Fibroblast of pulmonary artery (primary cell): Measurements from ENCODE around the gene EFHC1.
A peak's percentile ranks its signal among the peaks of the same experiment; 100 is the strongest.

Experiments used
- DNase-seq: peaks from one replicate; pipeline ENCODE4 v3.0.0-alpha.2; 2010; ENCODE audit warnings: low read depth
- H3K4me3 ChIP-seq: replicated peaks from 2 replicates; pipeline ENCODE4 v1.5.1; 2011; ENCODE audit warnings: low read depth, mild to moderate bottlenecking, control low read depth, low read length, moderate library complexity
- TF ChIP-seq, protein P1 (sequence below): IDR thresholded peaks from 2 replicates; pipeline ENCODE4 v1.5.1; 2011; ENCODE audit warnings: mild to moderate bottlenecking, control low read depth, low read length, inconsistent platforms; ENCODE audit errors: missing control alignments

The EFHC1 gene

DNA sequence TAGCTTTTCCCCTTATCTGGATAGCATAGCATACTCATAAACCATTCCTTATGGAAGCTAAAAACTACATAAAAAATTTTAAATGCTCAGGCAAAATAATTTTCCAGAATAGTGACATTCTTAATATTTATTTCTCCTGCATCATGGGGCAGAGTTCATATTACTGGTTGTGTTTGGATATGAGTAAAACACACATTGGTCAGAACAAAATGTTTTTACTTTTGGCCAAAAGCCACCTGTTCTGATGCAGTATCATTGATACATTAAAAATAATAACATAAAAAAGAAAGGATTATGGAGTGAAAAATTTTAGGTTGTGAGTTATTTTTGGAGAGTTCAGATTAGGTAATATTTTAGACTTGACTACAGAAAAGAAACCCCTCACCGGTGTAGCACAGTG, 123.1 kb downstream of the EFHC1 start:
- TF ChIP-seq, protein P1, sequence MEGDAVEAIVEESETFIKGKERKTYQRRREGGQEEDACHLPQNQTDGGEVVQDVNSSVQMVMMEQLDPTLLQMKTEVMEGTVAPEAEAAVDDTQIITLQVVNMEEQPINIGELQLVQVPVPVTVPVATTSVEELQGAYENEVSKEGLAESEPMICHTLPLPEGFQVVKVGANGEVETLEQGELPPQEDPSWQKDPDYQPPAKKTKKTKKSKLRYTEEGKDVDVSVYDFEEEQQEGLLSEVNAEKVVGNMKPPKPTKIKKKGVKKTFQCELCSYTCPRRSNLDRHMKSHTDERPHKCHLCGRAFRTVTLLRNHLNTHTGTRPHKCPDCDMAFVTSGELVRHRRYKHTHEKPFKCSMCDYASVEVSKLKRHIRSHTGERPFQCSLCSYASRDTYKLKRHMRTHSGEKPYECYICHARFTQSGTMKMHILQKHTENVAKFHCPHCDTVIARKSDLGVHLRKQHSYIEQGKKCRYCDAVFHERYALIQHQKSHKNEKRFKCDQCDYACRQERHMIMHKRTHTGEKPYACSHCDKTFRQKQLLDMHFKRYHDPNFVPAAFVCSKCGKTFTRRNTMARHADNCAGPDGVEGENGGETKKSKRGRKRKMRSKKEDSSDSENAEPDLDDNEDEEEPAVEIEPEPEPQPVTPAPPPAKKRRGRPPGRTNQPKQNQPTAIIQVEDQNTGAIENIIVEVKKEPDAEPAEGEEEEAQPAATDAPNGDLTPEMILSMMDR, result no peak
- no peak overlapping the region for H3K4me3 ChIP-seq
- DNase-seq, result no peak

DNA sequence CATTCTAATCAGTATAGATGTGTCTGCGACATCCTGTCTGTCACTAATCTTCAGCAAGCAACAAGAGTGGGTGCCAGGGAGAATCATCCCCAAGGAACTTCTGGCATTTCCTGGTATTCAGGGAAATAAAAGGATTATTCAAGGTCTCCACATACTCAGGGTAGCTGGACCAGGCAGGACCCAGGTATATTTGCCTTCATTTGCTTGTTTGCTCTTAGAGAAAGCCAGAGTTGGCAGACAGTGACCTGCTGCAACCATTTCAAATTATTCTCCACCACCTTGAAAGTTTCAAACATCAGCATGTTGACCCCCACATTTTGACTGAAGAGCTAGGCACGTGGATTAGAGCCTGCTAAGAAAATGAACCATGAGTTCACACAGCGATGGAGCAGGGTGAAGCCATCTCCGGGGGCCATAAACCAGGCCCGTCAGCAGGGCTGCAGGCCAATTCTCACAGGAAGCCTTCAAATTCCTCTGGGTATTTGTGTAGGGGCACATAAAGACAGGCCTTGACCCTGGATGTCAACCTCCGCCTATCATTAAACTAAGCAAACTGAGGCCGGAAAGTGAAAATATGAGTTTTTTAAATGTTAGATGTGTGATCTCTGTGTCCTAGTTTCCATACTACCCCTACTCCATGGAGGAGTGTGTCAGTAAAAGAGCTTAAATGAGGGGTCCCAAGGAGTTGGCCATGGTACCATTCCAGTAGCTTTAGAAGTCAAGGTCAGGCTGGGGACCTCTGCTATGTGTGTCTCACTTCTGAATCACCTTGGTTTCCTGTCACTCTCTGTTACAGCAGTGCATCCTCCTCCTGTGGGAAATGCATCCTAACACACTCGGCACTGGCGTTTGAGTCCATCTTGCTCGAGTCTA, 123.8 kb downstream of the EFHC1 start:
- H3K4me3 ChIP-seq, result no peak overlapping the region
- peak; percentile 64 for DNase-seq

DNA sequence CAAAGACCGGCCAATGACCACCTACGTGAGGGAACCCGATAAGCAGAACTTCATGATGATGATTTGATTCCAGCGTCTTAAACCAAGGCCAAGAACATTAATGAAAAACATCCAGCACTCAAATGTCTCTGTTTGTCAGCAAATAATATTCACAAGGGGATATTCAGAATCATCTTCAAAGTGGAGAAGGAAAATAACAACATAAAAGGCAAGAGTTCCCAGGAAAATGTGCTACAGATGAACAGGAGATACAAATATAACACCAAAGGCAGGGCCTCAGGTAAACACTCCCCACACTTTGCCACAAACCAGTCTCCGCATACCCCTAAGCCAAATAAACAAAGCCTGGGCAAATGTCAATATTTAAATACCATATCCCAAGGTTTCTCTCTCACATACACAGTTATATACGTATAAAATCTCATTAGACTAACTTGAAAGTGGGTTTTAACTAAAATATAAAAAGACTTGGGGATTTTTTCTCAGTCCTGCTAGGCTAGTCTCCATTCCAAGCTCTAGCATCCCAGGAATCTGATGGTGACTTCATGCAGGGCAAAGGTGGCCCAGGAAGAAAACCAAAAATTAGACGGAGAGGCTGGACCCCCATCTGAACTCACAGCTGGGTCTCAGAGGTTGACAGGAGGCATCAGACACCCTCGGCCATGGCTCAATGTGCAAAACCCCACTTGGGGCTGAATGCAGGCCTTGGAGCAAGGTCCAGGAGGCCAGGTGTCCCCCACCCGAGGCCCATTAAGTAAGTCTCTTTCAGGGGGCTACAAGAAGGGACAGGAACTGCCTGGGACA, 124.7 kb downstream of the EFHC1 start:
- no peak overlapping the region for H3K4me3 ChIP-seq
- TF ChIP-seq, protein P1, result no peak
- no peak for DNase-seq

More for the DNA sequence above, 123.8 kb downstream of the EFHC1 start:
- TF ChIP-seq, protein P1, result no peak

DNA sequence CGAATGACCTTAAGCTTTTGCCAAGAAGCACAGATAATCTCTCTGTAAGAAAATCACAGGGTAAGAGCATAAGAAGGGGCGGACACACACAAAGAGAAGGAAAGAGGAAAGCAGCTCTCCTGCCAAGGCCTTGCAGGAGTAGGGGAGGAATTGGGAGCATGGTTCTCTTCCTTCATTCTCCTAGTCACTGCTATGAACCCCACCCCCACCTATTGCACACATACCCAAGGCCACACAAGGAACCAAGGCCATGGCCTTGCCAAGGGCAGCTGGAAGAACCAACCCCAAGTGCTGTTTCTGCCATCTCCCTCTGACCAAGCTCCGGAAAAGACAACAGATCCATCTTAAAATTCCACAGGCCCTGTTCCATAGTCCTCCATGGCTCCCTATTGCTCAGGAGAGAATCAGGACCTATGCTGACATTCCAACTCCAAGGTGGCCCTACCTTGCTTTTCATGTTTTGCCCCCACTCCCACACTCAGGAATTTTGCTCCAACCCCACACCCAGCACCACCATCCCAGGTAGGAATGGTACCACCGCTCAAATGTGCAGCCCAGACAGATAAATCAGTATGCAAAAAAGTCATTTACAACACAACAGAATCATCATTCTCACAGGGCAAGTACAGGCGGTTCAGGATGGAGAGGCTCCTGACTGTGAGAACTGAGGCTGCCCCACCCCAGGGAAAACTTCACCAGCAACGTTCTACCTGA, 125.4 kb downstream of the EFHC1 start:
- TF ChIP-seq, protein P1, result no peak
- H3K4me3 ChIP-seq, result no peak overlapping the region
- DNase-seq, result no peak

DNA sequence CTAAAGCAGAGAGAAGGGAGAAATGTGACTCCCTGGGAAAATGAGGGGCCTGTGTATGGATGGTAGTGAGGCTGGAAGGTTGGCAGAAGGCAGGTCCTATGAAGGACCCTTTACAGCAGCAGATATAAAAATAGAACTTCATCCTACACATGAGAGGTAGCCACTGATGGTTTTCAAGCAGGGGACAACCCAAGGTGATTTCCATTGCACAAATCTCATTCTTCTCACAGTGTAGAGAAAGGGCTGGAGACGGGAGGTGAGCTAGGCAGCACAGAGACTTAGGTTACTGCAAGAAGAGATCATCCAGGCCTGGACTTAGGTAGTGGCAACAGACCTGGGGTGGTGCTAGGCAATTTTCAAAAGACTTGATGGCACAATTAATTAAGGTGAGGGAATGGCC, 126.0 kb downstream of the EFHC1 start:
- H3K4me3 ChIP-seq, result no peak overlapping the region
- no peak for DNase-seq
- TF ChIP-seq, protein P1, result no peak

DNA sequence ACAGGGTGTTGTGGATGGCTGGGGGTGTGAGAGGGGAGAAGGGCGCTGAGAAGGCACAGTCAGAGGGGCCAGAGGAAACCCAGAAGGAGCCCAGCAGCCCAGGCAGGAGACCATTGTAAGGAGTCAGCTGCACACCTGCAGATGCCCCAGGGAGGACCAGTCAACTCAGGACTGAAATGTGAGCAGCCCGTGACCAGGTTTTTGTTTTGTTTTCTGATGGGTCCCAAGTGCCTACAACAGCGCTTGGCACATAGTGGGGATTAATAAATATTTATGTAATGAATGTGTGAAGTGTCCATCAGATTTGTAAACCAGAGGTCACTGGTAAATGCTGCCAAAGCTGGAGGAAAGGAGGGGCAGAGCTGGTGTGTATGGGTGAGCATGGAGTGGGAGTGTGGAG, 126.5 kb downstream of the EFHC1 start:
- TF ChIP-seq, protein P1, result no peak
- H3K4me3 ChIP-seq, result no peak overlapping the region
- no peak for DNase-seq
